NCI-H1092 (cell line): ENCODE data around the gene MRPL49.
A peak's percentile ranks its signal among the peaks of the same experiment; 100 is the strongest.

Experiments
- DNase-seq: peaks from one replicate; lab custom pipeline; 2025; lab: John Stamatoyannopoulos, UW

Gene MRPL49

GRCh38 chr11:65102142-65103095, 19.7 kb upstream of the MRPL49 start:
- peak; percentile 69 for DNase-seq

- DNase-seq, result no peak
Measured at GRCh38 chr11:65103476-65103875, 18.6 kb upstream of the MRPL49 start.

GRCh38 chr11:65104628-65105027, 17.5 kb upstream of the MRPL49 start:
- no peak for DNase-seq

- DNase-seq, result no peak
Measured at GRCh38 chr11:65107078-65107477, 15.0 kb upstream of the MRPL49 start.

- no peak for DNase-seq
Measured at GRCh38 chr11:65107751-65108468, 14.2 kb upstream of the MRPL49 start.

- no peak for DNase-seq
Measured at GRCh38 chr11:65108469-65109123, 13.5 kb upstream of the MRPL49 start.

GRCh38 chr11:65109231-65110198, 12.6 kb upstream of the MRPL49 start:
- DNase-seq, result no peak

GRCh38 chr11:65110354-65110861, 11.7 kb upstream of the MRPL49 start:
- DNase-seq, result peak; percentile 80

GRCh38 chr11:65111159-65111743, 10.9 kb upstream of the MRPL49 start:
- no peak for DNase-seq

GRCh38 chr11:65111744-65112545, 10.2 kb upstream of the MRPL49 start, which contains the start of gene TM7SF2:
Gene TM7SF2, plus strand, starts transcription at chr11:65111872. Its CDS starts 144 bp downstream, at chr11:65112016.
- DNase-seq, result peak; percentile 98

GRCh38 chr11:65112546-65113360, 9.4 kb upstream of the MRPL49 start:
- DNase-seq, result peak; percentile 52

- no peak for DNase-seq
Measured at GRCh38 chr11:65113361-65113756, 8.8 kb upstream of the MRPL49 start.

GRCh38 chr11:65113839-65114238, 8.3 kb upstream of the MRPL49 start:
- DNase-seq, result no peak

GRCh38 chr11:65114538-65115171, 7.5 kb upstream of the MRPL49 start:
- no peak for DNase-seq

- no peak for DNase-seq
Measured at GRCh38 chr11:65115361-65116082, 6.6 kb upstream of the MRPL49 start.

- peak; percentile 38 for DNase-seq
Measured at GRCh38 chr11:65116370-65117205, 5.5 kb upstream of the MRPL49 start.
